Left colon (tissue), 2 donors: ENCODE measurements around the gene ASB16. TPM values are rescaled to one million over a fixed set of nuclear protein-coding genes. Genes with fewer than 3 reads are reported as not detected.

Experiments used
- ATAC-seq: fragments of 200-7000 bp; cut with Tn5 transposase; one replicate; pipeline ENCODE4 v1.9.1; 2020; ENCODE audit warnings: mild to moderate bottlenecking, moderate library complexity
- DNase-seq, 2 donors: peaks; one replicate each; pipeline ENCODE4 v3.0.0-alpha.2; 2020
- intact Hi-C, 2 donors: fragments of 100-400 bp; cut with DNase I in 1 of 2; cut with micrococcal nuclease in 1 of 2; formaldehyde crosslinking; loops; one replicate each; pipeline versions ENCODE4 v1.11.2 to v1.14.0; 2022; cut with DNase I, micrococcal nuclease
- total RNA-seq, 2 donors: library from RNA; stranded (reverse); fragmentation: NEBNext Ultra II Directional; extraction: Animal tissue kit (Norgen Biotek cat#: 25700); gene quantifications; one replicate each; pipeline ENCODE4 v1.2.1, GENCODE V29; 2021
- donor health status: DM: no; HTN: no; CAD: no.
- donor health status: DM: yes; HTN: yes; CAD: no.

Gene ASB16
- total RNA-seq, 2 donors from 2014 or later = 0.56 TPM; not detected in 1

GRCh38 chr17:44186307-44187130, 16.0 kb downstream of the ASB16 start, which contains the start of gene TMUB2:
Gene TMUB2, plus strand, starts transcription at chr17:44186972. Its CDS starts 737 bp downstream, at chr17:44187709.
- ATAC-seq = peak; percentile 92
- DNase-seq = peak; percentile 98 to 100
- intact Hi-C loops = no loop called here

- intact Hi-C loops = no loop called here
- ATAC-seq (peak; percentile 64), DNase-seq (no peak)
Observed at GRCh38 chr17:44187131-44187899, 16.8 kb downstream of the ASB16 start.

GRCh38 chr17:44188576-44189403, 18.3 kb downstream of the ASB16 start:
- DNase-seq = no peak
- ATAC-seq = no peak
- intact Hi-C loops = no loop called here

- intact Hi-C loops = no loop called here
Observed at GRCh38 chr17:44190481-44190880, 20.0 kb downstream of the ASB16 start.

GRCh38 chr17:44191369-44191768, 20.9 kb downstream of the ASB16 start:
- ATAC-seq = no peak
- DNase-seq = no peak
- intact Hi-C loops = no loop called here

More at GRCh38 chr17:44190481-44190880, 20.0 kb downstream of the ASB16 start:
- ATAC-seq = no peak
- DNase-seq = no peak

- peak; percentile 84 for ATAC-seq
- intact Hi-C loops = no loop called here
- DNase-seq = peak; percentile 55 to 67
Observed at GRCh38 chr17:44191941-44192496, 21.5 kb downstream of the ASB16 start.

- intact Hi-C loops = no loop called here
- no peak for DNase-seq
- ATAC-seq = peak; percentile 10
Observed at GRCh38 chr17:44192750-44193149, 22.2 kb downstream of the ASB16 start.

- DNase-seq = no peak
- intact Hi-C loops = no loop called here
- ATAC-seq = no peak
Observed at GRCh38 chr17:44193326-44194084, 23.0 kb downstream of the ASB16 start.

- intact Hi-C loops = no loop called here
- ATAC-seq = no peak
- DNase-seq = no peak
Observed at GRCh38 chr17:44197107-44197506, 26.6 kb downstream of the ASB16 start.

GRCh38 chr17:44197980-44198720, 27.6 kb downstream of the ASB16 start:
- peak; percentile 9 for ATAC-seq
- DNase-seq = peak; percentile 44 to 63

GRCh38 chr17:44198721-44199552, 28.4 kb downstream of the ASB16 start:
- ATAC-seq (peak; percentile 45), DNase-seq (peak; percentile 61 to 78)
- intact Hi-C loops = no loop called here

More at GRCh38 chr17:44197980-44198720, 27.6 kb downstream of the ASB16 start:
- intact Hi-C loops = no loop called here

- DNase-seq = peak; percentile 99
- intact Hi-C loops = no loop called here
- peak; percentile 84 for ATAC-seq
Observed at GRCh38 chr17:44199553-44200477, 29.3 kb downstream of the ASB16 start, which contains the start of gene ATXN7L3. Gene ATXN7L3, minus strand, starts transcription at chr17:44199884. Its CDS starts 1,814 bp downstream, at chr17:44198070.

- ATAC-seq = peak; percentile 0
- intact Hi-C loops = no loop called here
- peak in 1 of 2 donors; percentile 52 for DNase-seq
Observed at GRCh38 chr17:44200478-44201155, 30.1 kb downstream of the ASB16 start.

- intact Hi-C loops = no loop called here
- ATAC-seq (no peak), DNase-seq (no peak)
Observed at GRCh38 chr17:44202756-44203155, 32.3 kb downstream of the ASB16 start.
